GM06990 (cell line): ENCODE data around the gene SBNO2.
A peak's percentile ranks its signal among the peaks of the same experiment; 100 is the strongest.

Experiments used
- DNase-seq: peaks from one replicate; pipeline ENCODE4 v3.0.0-alpha.2; 2011; ENCODE audit not compliant: insufficient read length; ENCODE audit errors: extremely low read depth
- H3K27me3 ChIP-seq: replicated peaks from 2 replicates; pipeline ENCODE4 v1.6.0; 2011; ENCODE audit warnings: low read length; ENCODE audit not compliant: control insufficient read depth, insufficient read depth
- H3K36me3 ChIP-seq: 2 replicates; pipeline ENCODE4 v1.5.1; 2011; ENCODE audit warnings: low read length; ENCODE audit not compliant: control insufficient read depth, insufficient read depth
- H3K4me3 ChIP-seq: replicated peaks from 2 replicates; pipeline ENCODE4 v1.5.1; 2011; ENCODE audit warnings: low read depth, mild to moderate bottlenecking, control low read depth, low read length
- CTCF ChIP-seq: IDR thresholded peaks from 2 replicates; pipeline ENCODE4 v1.5.1; 2011; ENCODE audit warnings: low read length, control low read depth, mild to moderate bottlenecking, inconsistent platforms; ENCODE audit not compliant: insufficient read depth, poor library complexity, severe bottlenecking

The SBNO2 gene

GRCh38 chr19:1177322-1178114, 3.5 kb upstream of the SBNO2 start:
- Histone ChIP-seq H3K4me3 (no peak overlapping the region), H3K27me3 (no peaks in the 10 kb centered on the region), H3K36me3 (no peaks in the 10 kb centered on the region)
- no peak for DNase-seq
- TF ChIP-seq CTCF: no peak

- Histone ChIP-seq H3K4me3 (peak overlapping the region; percentile 93), H3K36me3 (peaks cover 4% of the 10 kb centered on the region), H3K27me3 (no peaks in the 10 kb centered on the region)
- DNase-seq: no peak
- TF ChIP-seq CTCF: no peak
Observed at GRCh38 chr19:1173159-1173844, 766 bp downstream of the SBNO2 start.

- TF ChIP-seq CTCF: no peak
- Histone ChIP-seq H3K4me3 (peak overlapping the region; percentile 93), H3K36me3 (peaks cover 4% of the 10 kb centered on the region), H3K27me3 (no peaks in the 10 kb centered on the region)
- no peak for DNase-seq
Observed at GRCh38 chr19:1172353-1173158, 1.5 kb downstream of the SBNO2 start.

- no peak for TF ChIP-seq CTCF
- H3K27me3 ChIP-seq: no peaks in the 10 kb centered on the region
Observed at GRCh38 chr19:1171755-1172352, 2.2 kb downstream of the SBNO2 start.

GRCh38 chr19:1170938-1171754, 2.9 kb downstream of the SBNO2 start:
- Histone ChIP-seq H3K27me3 (no peaks in the 10 kb centered on the region), H3K36me3 (peaks cover 10% of the 10 kb centered on the region), H3K4me3 (no peak overlapping the region)
- TF ChIP-seq CTCF: no peak
- no peak for DNase-seq

More at GRCh38 chr19:1171755-1172352, 2.2 kb downstream of the SBNO2 start:
- H3K4me3 ChIP-seq: no peak overlapping the region; the same call in 1 of the 2 replicates
- DNase-seq: no peak
- peaks cover 8% of the 10 kb centered on the region for H3K36me3 ChIP-seq
